NCI-H2196 treated with DMSO at 0.1 percent for 48 hours (cell line): ENCODE results near the gene DCDC2C.

ENCODE experiments used
- DNase-seq: peaks from one replicate; lab custom pipeline; 2025; ENCODE audit not compliant: unreplicated experiment; lab: John Stamatoyannopoulos, UW

The DCDC2C gene

DNA sequence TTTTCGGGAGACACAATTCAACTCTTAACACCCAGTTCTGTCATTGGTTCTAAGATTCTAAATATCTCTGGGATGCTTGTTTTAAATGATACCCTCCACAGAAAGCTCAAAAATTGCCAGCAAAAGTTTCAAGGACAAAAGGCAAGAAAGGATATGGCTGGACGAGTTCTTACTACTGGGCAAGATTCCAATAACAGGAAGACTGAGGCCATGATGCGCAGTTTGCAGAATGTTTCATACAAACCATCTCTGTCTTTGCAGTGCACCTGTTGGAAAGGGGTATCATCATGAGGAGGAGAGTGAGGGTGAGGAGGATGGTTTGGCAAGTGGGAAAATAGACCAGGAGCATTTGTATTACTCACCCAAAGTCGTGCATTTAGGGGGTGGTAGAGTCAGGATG is 172.8 kb downstream of the DCDC2C start:
- DNase-seq: no peak

DNA sequence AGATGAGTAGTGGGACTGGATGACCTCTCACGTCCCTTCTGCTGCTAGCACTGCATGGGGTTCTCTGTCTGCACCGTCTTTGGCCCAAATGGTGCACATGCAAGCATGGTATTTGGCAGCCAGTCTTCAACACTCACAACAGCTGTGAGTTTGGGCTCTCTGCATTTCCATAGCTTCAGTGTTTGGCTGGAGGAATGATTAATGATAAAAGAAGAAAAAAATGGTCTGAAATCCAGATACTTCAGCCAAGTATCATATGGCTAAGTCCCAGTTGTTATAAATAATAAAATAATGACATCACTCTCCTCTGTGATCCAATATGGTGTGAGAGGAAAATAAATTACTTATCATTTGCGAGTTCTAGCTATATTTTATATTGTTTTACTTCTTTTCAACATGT is 173.3 kb downstream of the DCDC2C start:
- no peak for DNase-seq

- no peak for DNase-seq
Measured at GRCh38 chr2:3885629-3886628, 182.6 kb downstream of the DCDC2C start.

DNA sequence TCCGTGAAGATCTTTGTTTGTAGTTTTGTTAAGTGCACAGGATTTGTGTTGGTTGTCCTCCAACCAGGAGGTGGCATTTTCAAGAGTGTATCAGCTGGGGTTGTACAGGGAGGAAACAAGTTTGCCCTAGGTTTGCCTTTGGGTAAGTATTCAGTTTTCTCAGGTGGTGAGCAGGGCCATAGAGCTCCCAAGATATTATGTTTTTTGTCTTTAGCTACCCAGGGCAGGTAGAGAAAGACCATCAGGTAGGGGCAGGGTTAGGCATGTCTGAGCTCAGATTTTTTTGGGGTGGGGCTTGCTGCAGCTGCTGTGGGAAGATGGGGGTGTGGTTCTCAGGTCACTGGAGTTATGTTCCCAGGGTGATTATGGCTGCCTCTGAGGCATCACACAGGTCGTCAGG is 191.6 kb downstream of the DCDC2C start:
- DNase-seq: no peak
